IPS-18a (cell line): Measurements from ENCODE around the gene TENT5C.

Experiments
- H3K27ac ChIP-seq: one replicate; pipeline ENCODE4 v1.5.1; 2013; ENCODE audit warnings: low read length
- H3K27me3 ChIP-seq: one replicate; pipeline ENCODE4 v1.6.1; 2013; ENCODE audit warnings: mild to moderate bottlenecking, low read length; ENCODE audit not compliant: control insufficient read depth, insufficient read depth
- H3K36me3 ChIP-seq: one replicate; pipeline ENCODE4 v1.6.1; 2013; ENCODE audit warnings: low read depth, low read length; ENCODE audit not compliant: control insufficient read depth
- H3K4me1 ChIP-seq: one replicate; pipeline ENCODE4 v1.6.1; 2013; ENCODE audit warnings: low read depth, low read length; ENCODE audit not compliant: control insufficient read depth
- H3K4me3 ChIP-seq: one replicate; pipeline ENCODE4 v1.5.1; 2013; ENCODE audit warnings: low read length
- H3K9ac ChIP-seq: one replicate; pipeline ENCODE4 v1.6.1; 2013; ENCODE audit warnings: mild to moderate bottlenecking, low read length, moderate library complexity
- H3K9me3 ChIP-seq: one replicate; pipeline ENCODE4 v1.6.1; 2013; ENCODE audit warnings: low read depth, low read length; ENCODE audit not compliant: control insufficient read depth

The TENT5C gene

DNA sequence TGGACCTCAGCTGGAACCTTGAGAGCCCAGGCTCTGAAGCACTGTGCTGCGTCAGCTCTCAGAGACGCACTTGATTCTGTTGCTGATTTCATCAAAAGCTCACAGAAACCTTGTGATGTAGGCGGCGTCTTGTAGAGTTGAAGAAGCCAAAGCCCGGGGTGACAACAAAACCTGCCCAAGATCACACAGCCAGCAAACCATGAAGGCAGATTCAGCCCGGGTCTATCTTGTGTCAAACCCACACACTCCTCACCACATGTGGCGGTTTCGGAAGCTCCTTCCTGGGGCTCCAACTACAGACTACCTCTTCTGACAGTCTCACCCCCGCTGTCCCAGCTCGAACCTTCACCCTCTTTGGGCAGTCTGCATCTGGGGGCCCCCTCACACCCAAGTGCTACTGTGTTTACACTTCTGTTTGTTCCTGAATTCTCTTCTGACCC, 50.4 kb downstream of the TENT5C start:
- no peaks in the 10 kb centered on the region for H3K36me3 ChIP-seq
- no peak overlapping the region for H3K9ac ChIP-seq
- H3K4me3 ChIP-seq, result no peak overlapping the region
- H3K4me1 ChIP-seq, result no peaks in the 10 kb centered on the region
- H3K27ac ChIP-seq, result no peak overlapping the region
- H3K27me3 ChIP-seq, result no peaks in the 10 kb centered on the region
- H3K9me3 ChIP-seq, result no peaks in the 10 kb centered on the region

DNA sequence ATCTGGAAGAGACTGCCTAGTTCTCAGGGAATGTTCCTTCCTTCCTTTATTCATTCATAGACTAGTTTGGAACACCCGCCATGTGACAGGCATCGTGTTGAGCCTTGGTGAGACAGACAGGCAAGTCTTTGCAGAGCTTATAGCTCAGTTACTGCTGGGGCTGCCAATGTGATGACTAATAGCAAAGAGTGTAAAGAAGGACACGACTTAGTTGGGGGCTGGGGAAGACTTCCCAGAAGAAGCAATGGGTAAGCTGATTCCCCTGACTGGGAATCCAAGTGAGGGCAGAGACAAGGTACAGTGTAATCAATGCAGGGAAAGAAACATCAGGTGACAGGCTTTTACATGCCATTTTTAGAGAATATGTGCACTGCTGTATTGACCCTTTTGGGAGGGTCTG, 51.2 kb downstream of the TENT5C start:
- Histone ChIP-seq H3K4me1 (no peaks in the 10 kb centered on the region), H3K27ac (no peak overlapping the region), H3K9ac (no peak overlapping the region), H3K4me3 (no peak overlapping the region), H3K36me3 (no peaks in the 10 kb centered on the region), H3K27me3 (no peaks in the 10 kb centered on the region), H3K9me3 (no peaks in the 10 kb centered on the region)

DNA sequence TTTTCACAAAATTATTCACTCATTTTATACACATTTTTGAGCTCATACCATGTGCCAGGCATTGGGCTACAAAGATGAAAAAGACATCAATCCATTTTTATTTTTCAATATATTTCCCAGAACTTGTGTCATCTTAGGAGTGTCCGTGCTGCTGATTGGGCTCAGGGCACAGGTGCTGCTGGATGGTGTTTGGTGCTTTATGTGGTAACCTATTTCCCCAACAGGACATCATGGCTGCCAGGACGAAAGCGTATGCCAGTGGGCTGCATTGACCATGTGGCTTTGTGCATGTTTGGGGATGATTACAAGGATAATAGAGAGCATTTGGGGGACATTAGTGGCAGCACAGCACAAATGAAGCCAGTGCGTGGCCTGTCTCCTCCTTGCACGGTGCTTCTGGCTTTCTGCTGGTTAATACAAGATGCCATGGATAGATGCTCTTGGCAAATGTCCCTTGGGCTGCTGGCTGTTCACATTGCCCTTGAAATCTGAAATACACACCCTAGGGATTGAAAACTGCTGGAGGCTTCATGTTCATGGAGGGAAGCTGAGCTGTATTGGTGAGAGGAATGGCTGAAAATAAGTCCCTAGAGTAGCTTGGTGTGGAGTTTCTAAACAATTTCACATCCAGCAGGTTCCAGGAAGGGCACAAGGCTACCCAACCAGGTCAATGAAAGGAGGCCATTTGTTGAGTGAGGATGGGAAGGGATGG, 52.3 kb downstream of the TENT5C start:
- Histone ChIP-seq H3K36me3 (no peaks in the 10 kb centered on the region), H3K9ac (no peak overlapping the region), H3K4me1 (no peaks in the 10 kb centered on the region), H3K4me3 (no peak overlapping the region), H3K27me3 (no peaks in the 10 kb centered on the region), H3K9me3 (no peaks in the 10 kb centered on the region), H3K27ac (no peak overlapping the region)

DNA sequence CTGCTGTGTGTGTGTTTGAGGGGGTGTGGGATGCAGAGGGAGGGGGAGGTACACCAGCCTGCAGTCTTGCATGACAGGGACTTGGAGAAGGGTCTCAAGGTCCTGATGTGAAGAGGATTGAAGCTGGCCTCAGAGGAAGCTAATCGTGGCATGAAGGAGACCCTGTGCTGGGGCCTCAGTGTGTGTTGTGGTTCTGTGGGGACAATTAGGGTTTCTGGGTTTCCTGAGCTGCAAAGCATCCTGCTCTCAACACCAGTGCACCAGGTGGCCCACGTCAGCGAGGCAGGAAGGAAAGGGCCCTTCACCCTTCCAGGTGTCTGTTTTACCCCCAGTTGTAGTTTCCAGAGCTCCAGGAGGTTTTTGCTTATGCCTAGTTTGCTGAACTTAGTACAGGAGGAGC, 52.8 kb downstream of the TENT5C start:
- no peak overlapping the region for H3K9ac ChIP-seq
- no peaks in the 10 kb centered on the region for H3K36me3 ChIP-seq
- H3K27ac ChIP-seq, result no peak overlapping the region
- no peaks in the 10 kb centered on the region for H3K27me3 ChIP-seq
- H3K4me1 ChIP-seq, result no peaks in the 10 kb centered on the region
- H3K4me3 ChIP-seq, result no peak overlapping the region
- no peaks in the 10 kb centered on the region for H3K9me3 ChIP-seq

DNA sequence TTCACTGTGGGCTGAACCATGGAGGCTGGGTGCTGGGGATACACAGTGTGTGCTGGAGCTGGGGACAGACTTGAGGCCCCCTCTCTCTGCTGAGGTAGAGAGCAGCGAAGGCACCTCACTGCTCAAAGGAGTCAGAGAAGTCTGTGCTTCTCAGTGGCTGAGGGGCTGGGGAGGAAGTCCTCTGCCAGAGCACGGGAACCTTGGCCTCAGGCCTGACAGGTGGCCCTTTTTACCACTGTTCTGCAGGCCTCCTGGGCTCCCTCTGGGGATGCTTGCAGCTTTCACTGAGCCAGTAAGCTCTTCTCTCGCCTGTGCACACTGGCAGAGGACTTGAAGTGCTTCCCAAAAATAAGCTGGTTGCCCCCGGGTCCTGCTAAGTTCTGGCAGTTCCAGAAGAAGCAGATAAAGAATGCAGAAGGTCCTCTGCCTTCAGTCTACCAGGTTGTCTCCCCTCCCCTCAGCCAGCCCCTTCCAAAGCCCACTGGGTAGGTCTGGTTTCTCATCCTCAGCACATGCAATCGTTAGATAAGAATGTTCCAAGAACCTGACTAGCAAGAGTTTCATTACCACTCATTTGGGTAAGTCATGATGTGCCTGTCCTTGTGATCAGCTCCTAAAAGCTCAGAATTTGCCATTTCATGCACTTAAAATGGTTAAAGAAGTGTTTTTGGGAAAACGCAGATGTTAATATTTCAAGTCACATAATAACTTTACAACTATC, 53.9 kb downstream of the TENT5C start:
- Histone ChIP-seq H3K27ac (no peak overlapping the region), H3K4me1 (no peaks in the 10 kb centered on the region), H3K27me3 (no peaks in the 10 kb centered on the region), H3K9ac (no peak overlapping the region), H3K9me3 (no peaks in the 10 kb centered on the region), H3K4me3 (no peak overlapping the region), H3K36me3 (no peaks in the 10 kb centered on the region)

DNA sequence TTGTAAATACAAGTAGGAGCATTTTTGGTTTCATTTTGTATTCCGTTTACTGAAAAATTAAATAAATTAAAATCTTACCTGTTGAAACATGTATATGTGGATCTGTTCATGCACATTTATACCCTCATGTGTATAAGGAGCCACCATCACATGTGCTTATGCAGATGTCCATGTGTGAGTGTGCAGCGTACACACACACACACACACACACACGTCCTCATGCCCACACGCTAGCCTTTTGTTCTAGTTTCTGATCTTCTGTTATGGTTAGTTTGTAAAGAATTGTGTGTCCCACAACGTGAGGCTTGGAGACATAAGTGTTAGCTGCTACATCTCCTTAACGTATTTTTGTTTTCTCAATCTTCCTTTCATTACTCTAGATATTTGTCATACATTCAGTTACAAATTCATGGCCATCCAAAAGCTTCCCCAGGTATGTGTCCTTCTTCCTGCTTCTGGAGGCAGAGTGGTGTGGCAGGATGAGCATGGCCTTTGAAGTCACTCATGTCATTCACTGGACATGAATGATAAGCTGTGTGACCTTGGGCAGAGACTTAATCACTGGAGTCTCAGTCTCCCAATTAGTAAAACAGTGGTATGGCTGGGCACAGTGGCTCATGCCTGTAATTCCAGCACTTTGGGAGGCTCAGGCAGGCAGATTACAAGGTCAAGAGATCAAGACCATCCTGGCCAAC, 54.6 kb downstream of the TENT5C start:
- Histone ChIP-seq H3K4me3 (no peak overlapping the region), H3K27ac (no peak overlapping the region), H3K9me3 (no peaks in the 10 kb centered on the region), H3K4me1 (no peaks in the 10 kb centered on the region), H3K9ac (no peak overlapping the region), H3K36me3 (no peaks in the 10 kb centered on the region), H3K27me3 (no peaks in the 10 kb centered on the region)

DNA sequence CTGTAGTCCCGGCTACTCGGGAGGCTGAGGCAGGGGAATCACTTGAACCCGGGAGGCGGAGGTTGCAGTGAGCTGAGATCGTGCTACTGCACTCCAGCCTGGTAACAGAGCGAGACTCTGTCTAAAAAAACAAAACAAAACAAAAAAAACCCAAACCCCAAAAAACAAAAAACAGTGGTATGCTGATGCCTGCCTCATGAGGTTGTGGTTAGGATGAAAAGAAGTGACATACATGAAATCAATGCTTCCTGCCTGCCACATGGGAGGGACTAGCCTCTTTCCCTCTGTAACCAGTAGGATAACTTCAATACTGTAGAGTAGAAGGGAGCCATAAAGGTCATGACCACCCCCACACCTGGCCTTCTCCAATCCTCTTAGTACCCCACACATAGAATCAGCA, 55.2 kb downstream of the TENT5C start:
- Histone ChIP-seq H3K4me1 (no peaks in the 10 kb centered on the region), H3K27me3 (no peaks in the 10 kb centered on the region), H3K9me3 (no peaks in the 10 kb centered on the region), H3K27ac (no peak overlapping the region), H3K4me3 (no peak overlapping the region), H3K9ac (no peak overlapping the region), H3K36me3 (no peaks in the 10 kb centered on the region)

DNA sequence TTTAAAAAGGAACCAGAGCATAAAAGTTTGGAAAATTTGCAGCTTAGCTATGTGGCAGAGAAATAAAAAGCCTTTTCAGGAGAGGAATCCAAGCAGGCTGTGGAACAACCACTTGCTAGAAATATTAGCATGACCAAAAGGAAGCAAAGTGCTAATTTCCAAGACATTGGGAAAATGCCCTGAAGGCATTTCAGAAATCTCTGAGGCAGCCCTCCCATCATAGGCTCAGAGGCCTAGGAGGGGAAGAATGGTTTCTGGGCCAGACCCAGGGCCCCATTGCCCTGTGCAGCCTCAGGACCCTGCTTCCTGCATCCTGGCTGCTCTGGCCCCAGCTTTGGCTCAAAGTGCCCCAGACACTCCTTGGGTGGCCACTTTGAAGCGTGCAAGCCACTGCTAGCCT, 56.8 kb downstream of the TENT5C start:
- H3K27me3 ChIP-seq, result no peaks in the 10 kb centered on the region
- H3K4me3 ChIP-seq, result no peak overlapping the region
- H3K9ac ChIP-seq, result no peak overlapping the region
- H3K36me3 ChIP-seq, result no peaks in the 10 kb centered on the region
- H3K27ac ChIP-seq, result no peak overlapping the region
- H3K9me3 ChIP-seq, result no peaks in the 10 kb centered on the region
- no peaks in the 10 kb centered on the region for H3K4me1 ChIP-seq

DNA sequence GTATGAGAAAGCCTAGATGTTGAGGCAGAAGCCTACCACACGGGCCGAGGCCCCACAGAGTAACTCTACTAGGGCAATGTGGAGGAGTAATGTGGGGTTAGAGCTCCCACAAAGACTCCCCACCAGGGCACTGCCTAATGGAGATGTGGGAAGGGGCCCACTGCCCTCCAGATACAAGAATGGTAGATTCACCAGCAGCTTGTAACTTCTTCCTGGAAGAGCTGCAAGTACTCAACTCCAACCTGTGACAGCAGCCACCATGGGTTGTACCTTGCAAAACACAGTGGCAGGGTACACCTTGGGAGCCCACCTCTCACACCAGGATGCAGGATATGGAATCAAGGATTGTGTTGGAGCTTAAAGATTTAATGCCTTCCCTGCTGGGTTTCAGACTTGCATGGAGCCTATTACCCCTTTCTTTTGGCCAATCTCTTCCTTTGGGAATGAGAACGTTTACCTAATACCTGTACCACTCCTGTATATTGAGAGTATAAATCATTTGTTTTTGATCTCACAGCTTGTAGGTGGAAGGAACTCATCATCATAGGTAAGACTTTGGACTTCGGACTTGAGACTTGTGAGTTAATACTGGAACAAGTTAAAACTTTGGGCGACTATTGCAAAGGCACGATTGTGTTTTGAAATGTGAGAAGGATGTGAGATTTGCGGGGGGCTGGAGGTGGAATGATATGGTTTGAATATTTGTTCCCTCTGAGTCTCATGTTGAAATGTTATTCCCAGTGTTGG, 57.5 kb downstream of the TENT5C start:
- no peaks in the 10 kb centered on the region for H3K36me3 ChIP-seq
- H3K27me3 ChIP-seq, result no peaks in the 10 kb centered on the region
- H3K9me3 ChIP-seq, result no peaks in the 10 kb centered on the region
- H3K4me1 ChIP-seq, result no peaks in the 10 kb centered on the region
- no peak overlapping the region for H3K4me3 ChIP-seq
- no peak overlapping the region for H3K9ac ChIP-seq
- no peak overlapping the region for H3K27ac ChIP-seq

DNA sequence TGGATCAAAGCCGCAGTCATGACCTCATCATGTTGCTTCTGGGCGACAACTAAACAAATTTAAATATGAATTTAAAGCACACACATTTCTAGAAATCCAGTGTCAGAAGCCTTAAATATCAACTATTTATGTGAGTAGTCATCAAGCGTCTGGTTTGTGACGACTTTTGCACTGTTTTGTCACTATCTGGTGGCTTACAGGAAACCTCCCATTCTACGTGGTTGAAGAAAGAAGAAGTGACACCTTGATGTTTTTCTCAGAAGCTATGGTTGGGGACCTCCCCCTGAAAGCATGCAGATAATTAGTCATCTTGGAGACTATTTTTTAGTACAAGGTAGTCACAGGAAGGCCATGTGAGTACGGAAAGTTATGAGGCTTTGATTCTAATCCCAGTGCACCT, 58.5 kb downstream of the TENT5C start:
- no peak overlapping the region for H3K27ac ChIP-seq
- no peaks in the 10 kb centered on the region for H3K27me3 ChIP-seq
- H3K4me1 ChIP-seq, result no peaks in the 10 kb centered on the region
- no peak overlapping the region for H3K9ac ChIP-seq
- H3K9me3 ChIP-seq, result no peaks in the 10 kb centered on the region
- no peak overlapping the region for H3K4me3 ChIP-seq
- no peaks in the 10 kb centered on the region for H3K36me3 ChIP-seq

DNA sequence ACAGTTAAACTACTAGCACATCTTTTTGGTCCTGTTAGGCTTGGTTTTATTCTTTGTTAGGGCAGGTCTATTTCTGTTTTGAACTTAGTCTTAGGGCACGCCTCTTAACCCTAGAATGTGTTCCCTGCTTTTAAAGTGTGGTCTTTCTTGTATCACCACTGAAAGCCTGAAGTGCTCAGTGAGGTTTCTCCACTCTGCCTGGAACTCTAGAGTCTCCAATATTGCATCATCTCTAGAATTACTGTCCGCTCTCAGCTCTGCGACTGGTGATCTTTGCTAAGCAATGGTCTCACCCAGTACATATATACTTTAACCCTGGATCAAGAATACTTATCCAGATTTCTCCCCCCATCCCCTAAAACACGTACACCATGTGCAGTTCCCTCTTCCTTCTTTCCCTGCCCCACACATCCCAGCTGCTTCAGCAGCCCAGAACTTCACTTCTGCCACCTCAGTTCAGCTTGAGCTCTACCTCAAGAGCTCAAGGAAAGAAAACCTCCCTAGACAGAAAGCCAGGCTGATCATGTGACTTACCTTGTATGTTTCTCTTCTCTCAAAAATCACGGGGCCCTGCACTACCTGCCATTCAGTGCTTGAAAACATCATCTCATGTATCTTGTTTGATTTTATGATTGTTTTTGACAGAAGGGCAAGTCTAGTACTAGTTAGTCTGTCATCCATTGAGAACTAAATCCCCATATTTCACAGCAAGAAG, 59.9 kb downstream of the TENT5C start:
- no peaks in the 10 kb centered on the region for H3K9me3 ChIP-seq
- H3K27ac ChIP-seq, result no peak overlapping the region
- no peaks in the 10 kb centered on the region for H3K4me1 ChIP-seq
- H3K27me3 ChIP-seq, result no peaks in the 10 kb centered on the region
- no peak overlapping the region for H3K9ac ChIP-seq
- H3K36me3 ChIP-seq, result no peaks in the 10 kb centered on the region
- H3K4me3 ChIP-seq, result no peak overlapping the region
